ENCODE data around the gene STPG3. TPM values are rescaled to one million over a fixed set of nuclear protein-coding genes. Genes with fewer than 3 reads are reported as not detected.

STPG3 gene
- polyA plus RNA-seq, 1 donor (not counting 4 experiments of a cell fraction or from before 2014, with no cell fraction given), result not detected

DNA sequence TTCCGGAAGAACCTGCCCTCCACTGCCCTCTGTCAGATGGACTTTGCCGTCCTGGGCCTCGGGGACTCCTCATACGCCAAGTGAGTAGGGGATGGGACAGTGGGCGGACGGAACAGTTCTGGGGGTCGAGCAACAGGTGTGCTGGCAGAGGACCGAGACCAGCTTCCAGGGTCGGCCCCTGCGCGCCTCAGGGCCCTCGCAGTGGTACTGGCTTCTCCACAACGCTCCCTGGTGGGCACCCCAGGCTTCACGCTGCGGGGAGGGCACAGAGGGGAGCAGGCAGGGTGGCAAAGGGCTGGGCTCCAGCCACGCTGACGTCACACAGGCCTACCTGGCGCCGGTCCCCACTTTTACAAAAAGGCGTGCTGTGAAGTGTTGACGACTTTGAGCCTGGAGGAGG, 38.6 kb upstream of the STPG3 start:
- dilution Hi-C loops (cut with MboI; ENCODE audit: extremely low pct_ligation_motif_present, low sequenced_read_pairs), result no loop called here
- no peak for FAIRE-seq
- TF ChIP-seq EZH2 (IDR thresholded peaks at IDR 0.05; ENCODE audit: low read length), result no peak
- TF ChIP-seq, protein P1, sequence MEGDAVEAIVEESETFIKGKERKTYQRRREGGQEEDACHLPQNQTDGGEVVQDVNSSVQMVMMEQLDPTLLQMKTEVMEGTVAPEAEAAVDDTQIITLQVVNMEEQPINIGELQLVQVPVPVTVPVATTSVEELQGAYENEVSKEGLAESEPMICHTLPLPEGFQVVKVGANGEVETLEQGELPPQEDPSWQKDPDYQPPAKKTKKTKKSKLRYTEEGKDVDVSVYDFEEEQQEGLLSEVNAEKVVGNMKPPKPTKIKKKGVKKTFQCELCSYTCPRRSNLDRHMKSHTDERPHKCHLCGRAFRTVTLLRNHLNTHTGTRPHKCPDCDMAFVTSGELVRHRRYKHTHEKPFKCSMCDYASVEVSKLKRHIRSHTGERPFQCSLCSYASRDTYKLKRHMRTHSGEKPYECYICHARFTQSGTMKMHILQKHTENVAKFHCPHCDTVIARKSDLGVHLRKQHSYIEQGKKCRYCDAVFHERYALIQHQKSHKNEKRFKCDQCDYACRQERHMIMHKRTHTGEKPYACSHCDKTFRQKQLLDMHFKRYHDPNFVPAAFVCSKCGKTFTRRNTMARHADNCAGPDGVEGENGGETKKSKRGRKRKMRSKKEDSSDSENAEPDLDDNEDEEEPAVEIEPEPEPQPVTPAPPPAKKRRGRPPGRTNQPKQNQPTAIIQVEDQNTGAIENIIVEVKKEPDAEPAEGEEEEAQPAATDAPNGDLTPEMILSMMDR (optimal IDR thresholded peaks at IDR 0.05 in 1 of 3, IDR thresholded peaks at IDR 0.05 in 1 of 3, conservative IDR thresholded peaks at IDR 0.05 in 1 of 3; ENCODE audit: extremely low read depth in 1 of 3, insufficient read depth in 2 of 3, low read length in 3 of 3), result peak in 1 of 3 experiments; percentile 14

DNA sequence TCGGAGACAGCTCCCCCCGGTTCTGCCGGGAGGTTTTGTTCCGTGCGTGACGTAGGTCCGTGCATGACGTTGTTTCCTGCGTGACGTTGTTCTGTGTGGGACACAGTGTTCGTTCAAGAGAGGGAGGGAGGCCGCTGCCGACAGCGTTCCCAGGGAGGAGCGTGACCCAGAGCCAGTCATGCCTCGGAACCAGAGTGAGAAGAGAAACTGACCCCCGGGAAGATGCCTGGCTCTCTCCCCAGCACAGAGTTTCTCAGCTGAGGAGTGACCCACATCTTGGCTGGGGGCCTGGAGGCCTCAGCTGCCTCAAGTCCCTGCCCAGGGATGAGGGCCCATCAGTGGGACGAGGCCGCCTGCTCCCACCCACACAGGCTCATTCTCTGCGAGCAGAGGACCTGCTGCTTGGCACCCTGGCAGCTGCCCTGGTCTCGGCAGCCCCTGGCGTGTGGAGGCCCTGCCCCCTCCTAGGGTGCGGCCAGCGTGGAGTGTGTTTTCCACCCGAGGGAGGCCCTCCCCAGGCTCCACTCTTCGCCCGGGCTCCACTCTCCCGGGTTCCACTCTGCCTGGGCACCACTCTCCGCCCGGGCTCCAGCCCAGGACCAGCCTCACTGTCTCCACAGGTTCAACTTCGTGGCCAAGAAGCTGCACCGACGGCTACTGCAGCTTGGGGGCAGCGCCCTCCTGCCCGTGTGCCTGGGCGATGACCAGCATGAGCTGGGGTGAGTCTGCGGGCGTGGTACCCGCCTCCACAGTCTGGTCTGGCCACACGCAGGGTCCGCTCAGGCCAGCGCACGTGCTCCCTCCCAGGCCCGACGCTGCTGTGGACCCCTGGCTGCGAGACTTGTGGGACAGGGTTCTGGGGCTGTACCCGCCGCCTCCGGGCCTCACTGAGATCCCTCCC, 37.7 kb upstream of the STPG3 start:
- no peaks in the 10 kb centered on the region for H3K27me3 ChIP-seq (ENCODE audit: control insufficient read depth, extremely low read depth, insufficient read depth, low read length)
- H2AFZ ChIP-seq (ENCODE audit: control insufficient read depth, low read length), result no peak overlapping the region
- H3K4me2 ChIP-seq (ENCODE audit: control insufficient read depth, extremely low read depth, insufficient read depth, low read depth, low read length), result no peak overlapping the region
- peaks cover 15% of the 10 kb centered on the region for H3K4me1 ChIP-seq (ENCODE audit: control insufficient read depth, extremely low read depth, insufficient read depth, low read length)
- no peak for FAIRE-seq
- peaks cover 8 to 27% of the 10 kb centered on the region in 2 experiments for H3K36me3 ChIP-seq (ENCODE audit: control insufficient read depth in 2 of 2, extremely low read depth in 1 of 2, insufficient read depth in 2 of 2, low read length in 2 of 2)
- H3K9me3 ChIP-seq (ENCODE audit: control insufficient read depth, low read depth, low read length), result no peaks in the 10 kb centered on the region
- no peaks in the 10 kb centered on the region for H4K20me1 ChIP-seq (ENCODE audit: control insufficient read depth, extremely low read depth, insufficient read depth, low read length)
- TF ChIP-seq, protein P1 (optimal IDR thresholded peaks at IDR 0.05 in 1 of 3, IDR thresholded peaks at IDR 0.05 in 1 of 3, conservative IDR thresholded peaks at IDR 0.05 in 1 of 3; ENCODE audit: extremely low read depth in 1 of 3, insufficient read depth in 2 of 3, low read length in 3 of 3), result peak in 2 of 3 experiments; percentile 14 to 38
- TF ChIP-seq EZH2 (IDR thresholded peaks at IDR 0.05; ENCODE audit: low read length), result no peak
- DNase-seq (ENCODE audit: low read depth, low spot score), result no peak
- H3K4me3 ChIP-seq (ENCODE audit: control insufficient read depth in 2 of 3, extremely low read depth in 1 of 3, insufficient read depth in 2 of 3, low read depth in 1 of 3, low read length in 3 of 3), result no peak overlapping the region
- no peak overlapping the region for H3K27ac ChIP-seq (ENCODE audit: control insufficient read depth, insufficient read depth, low read length)
- dilution Hi-C loops (cut with MboI; ENCODE audit: extremely low pct_ligation_motif_present, low sequenced_read_pairs), result no loop called here
- H3K79me2 ChIP-seq (ENCODE audit: control insufficient read depth, insufficient read depth, low read length), result no peaks in the 10 kb centered on the region
- no peak overlapping the region for H3K9ac ChIP-seq (ENCODE audit: control insufficient read depth, extremely low read depth, insufficient read depth, low read length)
- no peaks in the 10 kb centered on the region for H3K9me1 ChIP-seq (ENCODE audit: control insufficient read depth, extremely low read depth, insufficient read depth, low read length)

More for the DNA sequence above, 38.6 kb upstream of the STPG3 start:
- Histone ChIP-seq H3K4me2 (ENCODE audit: control insufficient read depth, extremely low read depth, insufficient read depth, low read depth, low read length) (no peak overlapping the region), H3K4me3 (ENCODE audit: control insufficient read depth in 2 of 3, extremely low read depth in 1 of 3, insufficient read depth in 2 of 3, low read depth in 1 of 3, low read length in 3 of 3) (no peak overlapping the region), H3K27ac (ENCODE audit: control insufficient read depth, insufficient read depth, low read length) (no peak overlapping the region), H3K9me1 (ENCODE audit: control insufficient read depth, extremely low read depth, insufficient read depth, low read length) (no peaks in the 10 kb centered on the region), H3K27me3 (ENCODE audit: control insufficient read depth, extremely low read depth, insufficient read depth, low read length) (no peaks in the 10 kb centered on the region), H3K9me3 (ENCODE audit: control insufficient read depth, low read depth, low read length) (no peaks in the 10 kb centered on the region), H4K20me1 (ENCODE audit: control insufficient read depth, extremely low read depth, insufficient read depth, low read length) (no peaks in the 10 kb centered on the region), H2AFZ (ENCODE audit: control insufficient read depth, low read length) (no peak overlapping the region), H3K9ac (ENCODE audit: control insufficient read depth, extremely low read depth, insufficient read depth, low read length) (no peak overlapping the region), H3K4me1 (ENCODE audit: control insufficient read depth, extremely low read depth, insufficient read depth, low read length) (peaks cover 9% of the 10 kb centered on the region), H3K79me2 (ENCODE audit: control insufficient read depth, insufficient read depth, low read length) (peaks cover under 1% of the 10 kb centered on the region), H3K36me3 (ENCODE audit: control insufficient read depth in 2 of 2, extremely low read depth in 1 of 2, insufficient read depth in 2 of 2, low read length in 2 of 2) (peaks cover 8 to 27% of the 10 kb centered on the region in 2 experiments)
- no peak for DNase-seq (ENCODE audit: low read depth, low spot score)
